HUES64 (cell line): ENCODE data around the gene GRID1.

Experiments used
- H3K27ac ChIP-seq: 2 replicates; pipeline ENCODE4 v1.7.0; 2013; ENCODE audit warnings: low read depth, low read length, inconsistent platforms
- H3K27me3 ChIP-seq: 2 replicates; pipeline ENCODE4 v1.6.1; 2013; ENCODE audit warnings: mild to moderate bottlenecking, low read length; ENCODE audit not compliant: insufficient read depth
- H3K36me3 ChIP-seq: 2 replicates; pipeline ENCODE4 v1.6.1; 2013; ENCODE audit warnings: mild to moderate bottlenecking, low read length; ENCODE audit not compliant: insufficient read depth
- H3K4me1 ChIP-seq: 2 replicates; pipeline ENCODE4 v1.6.1; 2013; ENCODE audit warnings: mild to moderate bottlenecking, low read length, moderate library complexity; ENCODE audit not compliant: insufficient read depth
- H3K4me3 ChIP-seq: 2 replicates; pipeline ENCODE4 v1.5.1; 2013; ENCODE audit warnings: mild to moderate bottlenecking, low read length, moderate library complexity
- H3K9ac ChIP-seq: 2 replicates; pipeline ENCODE4 v1.6.1; 2013; ENCODE audit warnings: mild to moderate bottlenecking, low read depth, low read length
- H3K9me3 ChIP-seq: 2 replicates; pipeline ENCODE4 v1.6.1; 2013; ENCODE audit warnings: low read depth, low read length; ENCODE audit not compliant: insufficient read depth
- WGBS: fragments of 150-250, 120-280 bp; methylation state at CpG from one replicate; pipeline ENCODE4 v1.1.7; 2013; ENCODE audit warnings: missing lambda C conversion rate; 5-methylcytosine and 5-hydroxymethylcytosine counted together

The GRID1 gene

GRCh38 chr10:85810674-85811073 is 555.9 kb downstream of the GRID1 start:
- Histone ChIP-seq H3K4me3 (no peak overlapping the region), H3K9ac (no peak overlapping the region), H3K9me3 (peaks cover 2% of the 10 kb centered on the region; the same call in 1 of the 2 replicates), H3K36me3 (no peaks in the 10 kb centered on the region), H3K27ac (no peak overlapping the region), H3K27me3 (no peaks in the 10 kb centered on the region), H3K4me1 (no peaks in the 10 kb centered on the region)
- WGBS = 86% methylated on average over 1 of the region's 1 CpG

DNA sequence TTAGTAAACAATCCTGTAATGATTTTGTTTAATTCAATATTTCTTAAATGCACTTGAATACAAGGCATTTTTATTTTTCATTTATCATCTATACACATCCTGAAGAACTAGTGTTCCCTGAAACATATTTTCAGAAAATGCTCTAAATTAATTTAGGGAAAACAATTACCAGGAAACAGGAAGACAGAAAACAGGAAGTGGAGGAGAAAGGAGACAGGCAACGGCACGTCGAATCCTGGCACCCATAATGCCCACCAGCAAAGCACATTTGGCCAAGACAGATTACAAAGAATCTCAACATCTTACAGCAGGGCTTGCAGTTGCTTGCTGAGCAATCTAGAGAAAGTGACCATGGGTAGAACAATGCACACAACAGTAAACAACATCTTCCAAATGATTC is 571.1 kb downstream of the GRID1 start:
- Histone ChIP-seq H3K36me3 (no peaks in the 10 kb centered on the region), H3K27me3 (no peaks in the 10 kb centered on the region), H3K27ac (no peak overlapping the region), H3K4me3 (no peak overlapping the region), H3K9me3 (no peaks in the 10 kb centered on the region), H3K9ac (no peak overlapping the region), H3K4me1 (no peaks in the 10 kb centered on the region)
- 98% methylated on average over 3 of the region's 3 CpGs for WGBS

- H3K27ac ChIP-seq = no peak overlapping the region
- no peaks in the 10 kb centered on the region for H3K27me3 ChIP-seq
- H3K9ac ChIP-seq = no peak overlapping the region
- no peaks in the 10 kb centered on the region for H3K9me3 ChIP-seq
- WGBS = 91% methylated on average over 2 of the region's 2 CpGs
- H3K4me3 ChIP-seq = no peak overlapping the region
- H3K4me1 ChIP-seq = no peaks in the 10 kb centered on the region
- H3K36me3 ChIP-seq = no peaks in the 10 kb centered on the region
Measured at GRCh38 chr10:85794553-85794952, 572.0 kb downstream of the GRID1 start.

DNA sequence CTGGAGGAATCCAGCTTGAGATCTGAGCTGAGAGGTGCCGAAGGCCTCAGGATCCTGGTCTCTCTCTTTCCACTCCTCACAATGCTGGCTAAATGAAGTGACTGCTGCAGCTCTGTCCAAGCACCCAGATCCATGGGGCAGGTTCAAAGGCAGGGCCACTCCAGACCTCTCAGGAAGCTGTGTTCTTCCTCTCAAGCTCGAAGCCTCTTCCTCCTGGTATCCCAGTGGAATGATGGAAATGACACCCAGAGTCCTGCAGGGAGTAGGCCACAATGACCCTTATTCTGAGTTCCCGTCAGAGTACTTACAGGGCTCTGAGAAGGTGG is 574.1 kb downstream of the GRID1 start:
- Histone ChIP-seq H3K9ac (no peak overlapping the region), H3K4me1 (no peaks in the 10 kb centered on the region), H3K4me3 (no peak overlapping the region), H3K9me3 (no peaks in the 10 kb centered on the region), H3K27ac (no peak overlapping the region), H3K36me3 (no peaks in the 10 kb centered on the region), H3K27me3 (no peaks in the 10 kb centered on the region)
- 93% methylated on average over 3 of the region's 3 CpGs for WGBS

GRCh38 chr10:85791818-85792532 is 574.6 kb downstream of the GRID1 start:
- WGBS = 88% methylated on average over 5 of the region's 5 CpGs
- Histone ChIP-seq H3K9me3 (no peaks in the 10 kb centered on the region), H3K9ac (no peak overlapping the region), H3K27ac (no peak overlapping the region), H3K36me3 (no peaks in the 10 kb centered on the region), H3K27me3 (no peaks in the 10 kb centered on the region), H3K4me1 (no peaks in the 10 kb centered on the region), H3K4me3 (no peak overlapping the region)

DNA sequence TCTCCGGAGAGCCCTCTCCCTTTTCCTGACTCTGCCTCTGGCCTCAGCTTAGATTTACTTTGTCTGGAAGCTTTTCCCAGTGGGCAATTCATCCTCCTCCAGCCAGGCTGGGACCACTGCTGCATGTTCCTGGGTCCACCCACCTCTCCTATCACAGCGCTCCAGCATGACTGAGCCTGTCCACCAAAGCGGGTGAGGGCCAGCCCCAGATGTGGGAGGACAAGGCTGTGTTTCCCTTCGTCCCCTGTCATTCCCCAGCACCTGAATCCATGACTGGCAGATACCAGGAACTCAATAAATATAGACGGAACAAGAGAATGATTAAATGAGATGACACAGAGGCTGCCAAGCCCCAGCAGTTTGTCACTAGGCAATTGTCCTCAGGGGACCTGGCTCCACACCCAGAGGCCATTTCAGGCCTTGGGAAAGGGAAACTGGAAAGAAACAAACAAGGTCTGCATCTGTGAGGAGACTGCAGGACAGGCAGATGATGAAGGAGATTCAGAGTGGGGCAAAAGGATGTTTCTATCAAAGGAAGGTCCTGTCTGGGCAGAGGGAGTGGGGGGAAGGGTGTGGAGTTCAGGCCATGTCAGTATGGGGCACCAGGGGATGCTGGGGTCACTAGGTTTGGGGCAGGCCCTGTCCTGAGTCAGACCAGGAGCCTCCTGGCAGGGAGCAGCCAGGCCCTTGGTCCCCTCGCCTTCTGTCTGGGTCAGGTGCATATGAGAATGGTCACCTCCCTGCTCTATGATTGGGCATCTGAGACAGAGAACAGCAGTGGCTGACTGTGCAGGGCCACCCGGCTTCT is 576.4 kb downstream of the GRID1 start:
- H3K9ac ChIP-seq = no peak overlapping the region
- no peaks in the 10 kb centered on the region for H3K27me3 ChIP-seq
- H3K27ac ChIP-seq = no peak overlapping the region
- no peaks in the 10 kb centered on the region for H3K36me3 ChIP-seq
- no peaks in the 10 kb centered on the region for H3K9me3 ChIP-seq
- 97% methylated on average over 7 of the region's 7 CpGs for WGBS
- H3K4me3 ChIP-seq = no peak overlapping the region
- no peaks in the 10 kb centered on the region for H3K4me1 ChIP-seq

- Histone ChIP-seq H3K27ac (no peak overlapping the region), H3K36me3 (no peaks in the 10 kb centered on the region), H3K4me1 (no peaks in the 10 kb centered on the region), H3K9ac (no peak overlapping the region), H3K27me3 (no peaks in the 10 kb centered on the region), H3K4me3 (no peak overlapping the region), H3K9me3 (no peaks in the 10 kb centered on the region)
- WGBS = 97% methylated on average over 3 of the region's 3 CpGs
Measured at GRCh38 chr10:85789125-85789524, 577.5 kb downstream of the GRID1 start.

GRCh38 chr10:85788570-85788969 is 578.0 kb downstream of the GRID1 start:
- H3K36me3 ChIP-seq = no peaks in the 10 kb centered on the region
- no peaks in the 10 kb centered on the region for H3K4me1 ChIP-seq
- no peaks in the 10 kb centered on the region for H3K9me3 ChIP-seq
- H3K9ac ChIP-seq = no peak overlapping the region
- no peaks in the 10 kb centered on the region for H3K27me3 ChIP-seq
- no peak overlapping the region for H3K27ac ChIP-seq
- WGBS = 94% methylated on average over 4 of the region's 4 CpGs
- H3K4me3 ChIP-seq = no peak overlapping the region

DNA sequence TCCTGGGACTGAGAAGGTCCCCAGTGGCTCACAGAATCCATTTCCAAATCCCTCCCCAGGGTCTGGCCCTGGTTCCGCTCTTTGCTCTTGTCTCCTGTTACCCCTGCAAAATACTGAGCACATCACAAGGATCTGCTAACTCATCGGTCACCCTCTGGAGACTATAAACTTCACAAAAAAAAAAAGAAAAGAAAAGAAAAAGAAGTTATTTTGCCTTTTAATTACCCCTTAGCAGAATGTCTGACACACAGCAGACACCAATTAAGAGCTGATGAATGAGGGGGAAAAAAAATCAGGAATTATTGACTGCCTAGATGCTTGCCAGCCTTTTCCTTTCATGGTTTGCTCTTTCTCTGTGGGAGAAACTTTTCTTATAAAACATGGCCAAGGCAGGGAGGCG is 578.7 kb downstream of the GRID1 start:
- no peaks in the 10 kb centered on the region for H3K4me1 ChIP-seq
- H3K9ac ChIP-seq = no peak overlapping the region
- no peaks in the 10 kb centered on the region for H3K27me3 ChIP-seq
- no peaks in the 10 kb centered on the region for H3K36me3 ChIP-seq
- WGBS = 100% methylated on average over 2 of the region's 3 CpGs
- H3K9me3 ChIP-seq = no peaks in the 10 kb centered on the region
- H3K4me3 ChIP-seq = no peak overlapping the region
- H3K27ac ChIP-seq = no peak overlapping the region

- Histone ChIP-seq H3K9ac (no peak overlapping the region), H3K9me3 (no peaks in the 10 kb centered on the region), H3K4me3 (no peak overlapping the region), H3K27ac (no peak overlapping the region), H3K4me1 (no peaks in the 10 kb centered on the region), H3K36me3 (no peaks in the 10 kb centered on the region), H3K27me3 (no peaks in the 10 kb centered on the region)
- WGBS = 89% methylated on average over 5 of the region's 5 CpGs
Measured at GRCh38 chr10:85787393-85787792, 579.2 kb downstream of the GRID1 start.

DNA sequence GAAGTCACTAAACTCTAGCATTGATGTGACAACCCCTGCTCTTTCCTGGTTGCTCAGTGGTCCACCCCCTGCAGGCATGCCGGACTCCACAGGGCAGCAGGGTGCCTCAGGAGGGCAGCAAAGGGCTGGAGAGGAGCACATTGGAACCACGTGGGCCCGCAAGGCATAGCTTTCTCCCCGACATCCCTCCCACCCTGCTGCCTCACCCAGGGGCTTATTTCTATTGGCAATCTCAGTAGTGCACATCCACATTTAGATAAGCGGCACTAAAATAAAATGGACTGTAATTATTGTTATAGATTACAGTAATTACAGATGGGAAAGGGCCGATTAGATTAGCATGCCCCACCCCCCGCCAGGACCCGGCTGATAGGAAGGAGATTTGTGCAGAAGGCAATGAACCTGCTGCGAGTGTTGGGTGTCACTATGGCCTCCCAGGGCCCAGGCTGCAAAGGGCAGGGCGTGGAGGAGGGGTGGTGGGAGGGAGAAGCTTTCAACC is 580.1 kb downstream of the GRID1 start:
- Histone ChIP-seq H3K27ac (no peak overlapping the region), H3K9me3 (no peaks in the 10 kb centered on the region), H3K4me1 (no peaks in the 10 kb centered on the region), H3K27me3 (no peaks in the 10 kb centered on the region), H3K9ac (no peak overlapping the region), H3K36me3 (no peaks in the 10 kb centered on the region), H3K4me3 (no peak overlapping the region)
- WGBS = 55% methylated on average over 9 of the region's 10 CpGs
